Measurements from ENCODE around the gene EP400.
"Not testable (repeated sequence)": the region's sequence is repeated elsewhere in the genome, so short reads cannot be mapped to it uniquely, and the experiment has no call there.

The EP400 gene

DNA sequence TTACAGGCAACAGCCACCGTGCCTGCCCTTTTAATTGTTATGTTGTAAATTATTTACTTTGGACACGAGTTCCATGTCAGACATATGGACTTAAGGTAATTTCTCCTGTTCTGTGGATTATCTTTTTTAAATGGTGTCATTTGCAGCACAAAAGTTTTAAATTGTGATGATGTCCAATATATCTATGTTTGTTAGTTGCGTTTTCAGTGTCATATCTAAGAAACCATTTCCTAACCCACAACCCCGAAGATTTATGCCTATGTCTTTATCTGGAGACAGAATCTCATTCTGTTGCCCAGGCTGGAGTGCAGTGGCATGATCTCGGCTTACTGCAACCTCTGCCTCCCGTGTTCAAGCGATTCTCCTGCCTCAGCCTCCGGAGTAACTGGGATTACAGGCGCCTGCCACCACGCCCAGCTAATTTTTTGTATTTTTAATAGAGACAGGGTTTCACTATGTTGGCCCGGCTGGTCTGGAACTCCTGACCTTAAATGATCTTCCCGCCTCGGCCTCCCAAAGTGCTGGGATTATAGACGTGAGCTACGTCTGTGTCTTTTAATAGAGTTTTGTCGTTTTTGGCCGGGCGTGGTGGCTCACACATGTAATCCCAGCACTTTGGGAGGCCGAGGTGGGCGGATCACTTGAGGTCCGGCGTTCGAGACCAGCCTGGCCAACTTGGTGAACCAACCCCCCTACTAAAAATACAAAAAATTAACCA, 870 bp upstream of the EP400 start:
- not testable (repeated sequence) for DNase-seq

DNA sequence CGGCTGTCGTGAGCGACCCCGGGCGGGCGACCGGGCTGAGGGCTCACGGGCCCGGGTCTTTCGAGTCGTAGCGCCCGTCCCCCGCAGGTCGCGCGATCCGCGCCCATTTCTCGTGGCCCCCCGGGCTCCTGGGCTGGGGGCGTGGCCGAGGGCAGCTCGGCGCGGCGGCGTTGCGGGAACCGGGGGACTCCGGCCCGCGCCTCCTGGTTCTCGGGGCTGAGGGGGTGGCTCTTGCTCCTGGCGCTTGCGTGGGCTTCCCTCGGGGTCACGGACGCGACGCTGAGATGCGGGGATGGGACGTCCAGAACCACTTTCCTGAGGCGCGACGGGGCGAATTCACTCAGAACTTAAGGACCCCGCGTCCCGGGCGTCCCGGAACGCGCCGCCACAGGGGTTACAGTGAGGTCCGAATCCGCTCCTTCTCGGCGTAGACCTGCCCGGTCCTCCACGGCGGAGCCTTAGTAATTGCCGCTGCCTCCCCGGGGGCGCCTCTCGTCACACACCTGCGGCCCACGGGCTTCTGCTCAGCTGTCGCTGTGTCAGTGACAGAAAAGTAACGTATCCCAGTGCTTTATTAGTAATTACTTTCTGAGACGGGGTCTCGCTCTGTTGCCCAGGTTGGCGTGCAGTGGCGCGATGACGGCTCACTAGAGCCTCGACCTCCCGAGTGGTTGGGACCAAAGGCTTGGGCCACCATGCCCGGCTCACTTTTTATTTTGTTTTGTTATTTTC, 606 bp downstream of the EP400 start:
- DNase-seq: peak; percentile 27

- DNase-seq: not testable (repeated sequence)
These were observed 4.1 kb downstream of the EP400 start for GRCh38 chr12:131953810-131954209.

- not testable (repeated sequence) for DNase-seq
These were observed 4.7 kb downstream of the EP400 start for GRCh38 chr12:131954460-131954859.

DNA sequence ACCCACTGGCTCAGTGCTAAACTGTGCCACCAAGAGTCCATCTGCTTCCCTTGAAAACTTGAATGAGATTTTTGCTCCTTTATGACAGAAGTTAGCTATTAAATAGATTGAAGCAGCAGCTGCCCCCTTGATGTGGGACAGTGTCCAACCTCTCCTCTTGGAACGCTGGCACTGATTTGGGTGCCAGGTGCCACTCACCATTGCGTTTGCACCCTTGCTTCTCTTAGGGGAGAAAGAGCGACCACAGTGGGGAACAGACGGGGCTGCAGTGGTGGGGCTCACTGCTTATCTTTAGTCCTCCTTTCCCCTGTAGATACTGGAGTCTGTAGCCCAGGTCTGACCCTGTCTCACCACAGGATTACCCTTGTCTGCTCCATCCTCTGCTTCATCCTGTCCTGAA, 9.4 kb downstream of the EP400 start:
- DNase-seq: no peak

DNA sequence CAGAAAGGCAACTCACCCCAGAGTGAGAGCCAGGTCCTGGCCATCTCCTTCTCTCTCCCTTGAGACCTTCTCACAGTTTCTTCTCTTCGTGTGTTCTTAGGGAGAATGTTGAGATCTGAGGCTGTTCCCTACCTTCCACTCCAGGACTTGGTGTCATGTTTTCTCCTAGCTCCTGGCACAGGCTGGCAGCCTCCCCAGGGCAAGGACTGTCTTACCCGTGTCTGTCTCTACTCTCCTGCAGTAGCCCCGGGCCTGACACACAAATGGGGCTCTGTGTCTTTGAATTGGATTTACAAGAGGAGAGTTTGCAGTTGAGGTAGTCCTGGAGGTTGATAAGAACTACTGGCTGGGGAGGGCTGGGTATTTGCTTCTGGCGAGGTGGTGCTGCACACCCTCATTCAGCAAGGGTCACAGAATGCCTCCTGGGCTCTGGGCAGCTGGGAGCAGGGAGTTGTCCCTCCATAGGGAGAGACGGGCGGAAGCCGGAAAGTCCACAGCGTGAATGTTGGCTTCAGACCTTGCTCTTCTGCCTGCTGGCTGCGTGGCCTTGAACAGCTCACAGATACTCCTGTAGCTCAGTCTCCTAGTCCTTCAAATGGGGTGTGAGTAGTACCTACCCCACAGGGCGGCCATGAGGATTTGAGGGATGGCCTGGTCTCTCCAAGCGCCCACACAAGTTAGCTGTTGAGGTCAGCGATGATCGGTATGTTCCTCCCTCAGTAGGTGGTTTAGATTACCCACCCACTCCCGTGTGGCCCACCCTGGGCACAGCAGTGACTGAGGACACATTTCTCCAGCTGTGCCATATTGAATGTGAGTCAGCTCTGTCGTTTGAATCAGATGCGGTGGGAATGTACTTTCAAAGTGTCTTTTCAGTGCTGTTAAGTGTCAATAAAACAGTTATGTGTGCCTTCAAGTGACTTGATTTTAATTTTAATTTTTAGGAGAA, 10.2 kb downstream of the EP400 start:
- no peak for DNase-seq

- not testable (repeated sequence) for DNase-seq
These were observed 11.0 kb downstream of the EP400 start for GRCh38 chr12:131960590-131961325.

- not testable (repeated sequence) for DNase-seq
These were observed 11.6 kb downstream of the EP400 start for GRCh38 chr12:131961328-131961727.

- no peak for DNase-seq
These were observed 12.3 kb downstream of the EP400 start for GRCh38 chr12:131962069-131962468.

DNA sequence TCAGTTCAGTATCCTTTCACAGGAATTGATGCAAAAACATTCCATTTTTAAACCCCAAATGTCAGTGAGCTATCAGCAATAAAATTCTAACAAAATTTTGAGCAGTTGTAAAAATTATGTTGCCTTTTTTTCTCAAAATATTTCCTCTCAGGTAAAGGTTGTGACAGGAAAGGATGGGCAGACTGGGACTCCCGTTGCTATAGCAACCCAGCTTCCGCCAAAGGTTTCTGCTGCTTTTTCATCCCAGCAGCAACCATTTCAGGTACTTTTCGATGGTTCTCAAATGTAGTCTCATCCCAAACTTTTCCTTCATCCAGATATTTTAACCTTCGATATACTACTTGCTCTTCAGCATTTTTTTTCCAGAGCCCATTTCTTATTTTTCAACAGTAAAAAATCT, 13.6 kb downstream of the EP400 start:
- DNase-seq: peak; percentile 63

GRCh38 chr12:131965073-131965472, 15.3 kb downstream of the EP400 start:
- DNase-seq: no peak

- DNase-seq: no peak
These were observed 21.5 kb downstream of the EP400 start for GRCh38 chr12:131971226-131971625.

DNA sequence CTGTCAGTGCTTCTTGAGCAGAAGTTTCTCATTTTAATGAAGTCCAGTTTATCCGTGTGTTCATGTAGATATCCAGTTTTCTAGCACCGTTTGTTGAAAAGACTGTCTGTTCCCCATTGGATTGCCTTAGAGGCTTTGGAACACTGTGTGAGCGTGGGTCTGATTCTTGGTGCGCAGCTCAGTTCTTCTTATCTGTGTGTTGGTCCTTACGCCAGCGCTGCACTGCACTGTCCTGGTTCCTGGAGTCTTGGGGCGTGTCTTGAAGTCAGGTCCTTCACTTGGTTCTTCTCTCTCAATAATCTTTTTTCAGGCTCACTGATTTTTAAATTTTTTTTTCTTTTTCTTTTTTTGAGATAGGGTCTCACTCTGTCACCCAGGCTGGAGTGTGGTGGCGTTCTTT, 25.5 kb downstream of the EP400 start:
- no peak for DNase-seq

- no peak for DNase-seq
These were observed 29.9 kb downstream of the EP400 start for GRCh38 chr12:131979606-131980005.

DNA sequence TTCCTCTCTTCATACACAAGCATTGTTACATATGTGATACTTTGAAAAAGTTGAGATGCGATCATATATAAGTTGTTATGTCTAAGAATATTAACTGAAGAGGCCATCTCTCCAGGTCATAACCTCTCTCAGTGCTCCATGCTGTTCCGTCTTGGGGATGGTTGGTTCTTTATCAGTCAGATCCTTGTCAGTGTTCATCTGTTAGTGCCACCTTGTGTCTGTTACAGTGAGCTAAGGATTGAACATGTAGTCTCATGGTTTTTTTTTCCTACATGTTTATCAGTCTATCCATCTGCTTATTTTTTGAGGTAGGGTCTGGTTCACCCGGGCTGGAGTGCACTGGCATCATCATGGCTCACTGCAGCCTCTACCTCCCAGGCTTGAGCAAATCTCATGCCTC, 30.5 kb downstream of the EP400 start:
- DNase-seq: no peak

GRCh38 chr12:131981388-131981787, 31.6 kb downstream of the EP400 start:
- DNase-seq: no peak

GRCh38 chr12:131982041-131982440, 32.3 kb downstream of the EP400 start:
- DNase-seq: no peak

DNA sequence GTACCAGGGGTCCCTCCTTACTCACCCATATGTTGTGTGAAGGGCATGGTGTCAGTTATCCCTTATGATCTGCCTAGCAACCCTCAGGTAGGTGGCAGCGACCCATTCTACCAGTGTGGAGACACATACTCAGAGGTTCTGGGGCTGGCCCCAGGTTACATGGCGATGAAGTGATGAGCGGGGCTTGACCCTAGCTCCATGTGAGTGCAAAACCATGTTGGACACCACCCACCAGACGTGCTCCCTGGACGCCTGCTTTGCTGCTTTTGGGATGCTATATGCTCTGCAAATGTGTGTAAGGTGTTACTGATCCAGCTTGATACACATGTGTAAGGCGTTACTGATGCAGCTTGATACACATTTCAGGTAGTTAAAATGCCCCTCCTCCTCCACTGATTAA, 33.3 kb downstream of the EP400 start:
- no peak for DNase-seq

- DNase-seq: no peak
These were observed 33.8 kb downstream of the EP400 start for GRCh38 chr12:131983554-131983953.

DNA sequence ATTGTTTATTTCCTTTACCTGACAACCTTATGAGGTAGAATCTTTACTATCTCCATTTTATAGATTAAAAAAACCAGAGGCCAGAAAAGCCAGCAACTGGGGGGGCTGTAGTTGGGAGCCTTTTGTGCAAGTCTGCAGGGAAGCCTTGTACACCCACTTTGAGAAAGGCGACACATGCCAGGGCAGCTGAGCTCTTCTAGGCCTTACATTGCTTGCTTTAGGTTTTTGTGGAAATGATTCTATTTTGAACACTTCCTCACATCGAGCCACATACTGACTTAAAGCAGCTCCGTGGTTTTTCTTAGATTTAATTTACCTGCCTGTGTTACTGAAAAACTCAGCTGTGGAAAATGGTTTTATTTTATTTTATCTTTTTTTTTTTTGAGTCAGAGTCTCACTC, 34.6 kb downstream of the EP400 start:
- DNase-seq: no peak

- not testable (repeated sequence) for DNase-seq
These were observed 35.8 kb downstream of the EP400 start for GRCh38 chr12:131985510-131985875.

DNA sequence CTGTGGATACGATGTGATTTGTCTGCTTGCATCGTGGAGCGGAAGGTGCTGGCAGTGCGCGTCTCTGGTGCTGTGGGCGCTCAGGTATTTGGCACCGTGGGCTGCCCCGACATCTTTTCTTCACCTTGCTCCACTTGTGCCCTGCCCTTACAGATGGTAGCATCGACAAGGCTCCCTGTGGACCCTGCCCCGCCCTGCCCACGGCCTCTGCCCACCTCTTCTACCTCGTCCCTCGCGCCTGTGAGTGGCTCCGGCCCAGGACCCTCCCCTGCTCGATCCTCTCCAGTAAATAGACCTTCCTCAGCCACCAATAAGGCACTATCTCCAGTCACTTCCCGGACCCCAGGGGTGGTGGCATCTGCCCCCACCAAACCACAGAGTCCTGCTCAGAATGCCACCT, 36.6 kb downstream of the EP400 start:
- no peak for DNase-seq

- no peak for DNase-seq
These were observed 37.2 kb downstream of the EP400 start for GRCh38 chr12:131986910-131987309.
